Mesangial cell (primary cell): ENCODE data around the gene NAP1L2. TPM values are rescaled to one million over a fixed set of nuclear protein-coding genes. Genes with fewer than 3 reads are reported as not detected.

ENCODE experiments used
- total RNA-seq: library from RNA; depleted of rRNA; stranded (reverse); fragments of >200 nt; gene quantifications from 2 replicates; pipeline ENCODE4 v1.2.3, GENCODE V29; 2015

NAP1L2 gene
- under 0.01 and 0.16 TPM in 2 replicates for total RNA-seq

GRCh38 chrX:73214426-73215094 is at the start of gene NAP1L2:
Gene NAP1L2, minus strand, starts transcription at chrX:73214851. Its CDS starts 359 bp downstream, at chrX:73214492.

Other genes with a start within 250 kb of the NAP1L2 start
- gene PABPC1L2B, start 211.9 kb downstream of the NAP1L2 start, total RNA-seq = not detected in 2 replicates
- not detected in 2 replicates for gene PABPC1L2A, start 135.3 kb downstream of the NAP1L2 start, total RNA-seq
- gene CDX4, start 232.2 kb upstream of the NAP1L2 start, total RNA-seq = not detected in 2 replicates